Stimulated activated naive CD8-positive, alpha-beta T cell treated with anti-CD3 and anti-CD28 coated beads, Interleukin-15, Interleukin-2, amounts not matched to agents 100 ng/mL and 50 ng/mL, for 24 hours (primary cell): ENCODE results near the gene DPPA4.
"Not testable (repeated sequence)": the region's sequence is repeated elsewhere in the genome, so short reads cannot be mapped to it uniquely, and the experiment has no call there.

ENCODE experiments used
- H3K27ac Mint-ChIP-seq: one replicate; pipeline ENCODE4 v1.8.0; 2021; ENCODE audit warnings: mild to moderate bottlenecking, mixed read lengths
- H3K27me3 Mint-ChIP-seq: one replicate; pipeline ENCODE4 v1.8.0; 2021; ENCODE audit warnings: mixed read lengths
- H3K36me3 Mint-ChIP-seq: one replicate; pipeline ENCODE4 v1.8.0; 2021; ENCODE audit warnings: low read depth, mixed read lengths
- H3K4me1 Mint-ChIP-seq: one replicate; pipeline ENCODE4 v1.8.0; 2021; ENCODE audit warnings: low read depth, mixed read lengths
- H3K4me3 Mint-ChIP-seq: one replicate; pipeline ENCODE4 v1.8.0; 2021; ENCODE audit warnings: mild to moderate bottlenecking, mixed read lengths
- H3K9me3 Mint-ChIP-seq: one replicate; pipeline ENCODE4 v1.8.0; 2021; ENCODE audit warnings: mixed read lengths

The DPPA4 gene, protein sequence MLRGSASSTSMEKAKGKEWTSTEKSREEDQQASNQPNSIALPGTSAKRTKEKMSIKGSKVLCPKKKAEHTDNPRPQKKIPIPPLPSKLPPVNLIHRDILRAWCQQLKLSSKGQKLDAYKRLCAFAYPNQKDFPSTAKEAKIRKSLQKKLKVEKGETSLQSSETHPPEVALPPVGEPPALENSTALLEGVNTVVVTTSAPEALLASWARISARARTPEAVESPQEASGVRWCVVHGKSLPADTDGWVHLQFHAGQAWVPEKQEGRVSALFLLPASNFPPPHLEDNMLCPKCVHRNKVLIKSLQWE

DNA sequence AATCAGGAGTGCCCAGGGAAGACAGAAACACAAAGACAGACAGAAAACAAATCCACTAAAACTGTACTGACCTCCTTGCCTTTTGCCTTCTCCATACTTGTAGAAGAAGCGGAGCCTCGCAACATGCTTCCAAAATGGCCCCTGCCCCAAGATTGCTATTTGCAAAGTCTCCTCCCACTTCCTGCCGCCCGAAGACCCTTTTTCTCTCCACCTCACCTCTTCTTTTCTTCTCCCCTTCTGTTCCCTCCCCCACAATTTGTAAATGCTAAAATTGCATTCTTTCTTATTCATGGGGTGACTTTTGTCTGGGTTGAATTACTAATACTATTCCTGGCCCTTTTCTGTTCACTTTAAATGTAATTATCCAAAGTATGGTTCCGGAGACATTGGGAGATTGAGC, at the start of gene DPPA4:
TSS of gene DPPA4 (minus strand) at position 154 of the 400 bp plus-strand sequence. CDS start at position 125, 29 bp downstream.
- peaks cover 13% of the 10 kb centered on the region for H3K4me1 Mint-ChIP-seq
- H3K27me3 Mint-ChIP-seq, result peaks cover 23% of the 10 kb centered on the region
- H3K36me3 Mint-ChIP-seq, result peaks cover 6% of the 10 kb centered on the region
- no peaks in the 10 kb centered on the region for H3K9me3 Mint-ChIP-seq
- peak within 1 kb of the TSS; percentile 79 for H3K4me3 Mint-ChIP-seq
- no peak within 1 kb of the TSS for H3K27ac Mint-ChIP-seq

DNA sequence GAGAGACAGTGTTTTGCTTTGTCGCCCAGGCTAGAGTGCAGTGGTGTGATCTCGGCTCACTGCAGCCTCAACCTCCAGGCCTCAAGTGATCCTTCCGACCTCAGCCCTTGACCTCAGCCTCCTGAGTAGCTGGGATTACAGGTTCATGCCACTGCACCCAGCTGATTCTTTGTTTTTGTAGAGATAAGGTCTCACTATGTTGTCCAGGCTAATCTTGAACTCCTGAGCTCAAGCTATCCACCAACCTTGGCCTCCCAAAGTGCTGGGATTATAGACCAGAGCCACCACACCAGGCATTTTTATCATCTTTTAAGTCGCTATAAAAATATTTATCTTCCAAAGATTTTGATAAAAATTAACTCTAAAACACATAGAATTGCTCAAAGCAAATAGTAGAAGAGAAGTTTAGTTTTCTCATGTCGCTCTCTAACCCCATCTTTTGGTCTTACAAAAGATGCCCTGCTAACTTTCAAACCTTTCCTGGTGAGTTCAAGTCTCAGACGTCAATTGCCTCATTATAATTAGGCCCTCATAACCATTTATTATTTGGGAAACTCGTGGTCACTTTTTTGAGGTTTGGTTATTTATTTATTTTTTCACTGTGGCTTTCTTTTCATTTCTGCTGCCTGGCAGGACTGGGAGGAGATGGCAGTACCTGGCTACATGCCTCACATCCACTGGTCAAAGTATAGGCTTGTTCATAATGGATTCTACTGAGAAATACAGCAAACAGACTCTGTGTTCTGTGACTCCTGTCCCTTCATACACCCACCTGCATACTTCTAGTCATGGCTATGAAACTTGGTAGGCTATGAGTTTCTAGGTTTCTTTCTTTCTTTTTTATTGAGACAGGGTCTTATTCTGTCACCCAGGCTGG, 48.3 kb upstream of the DPPA4 start:
- H3K9me3 Mint-ChIP-seq, result no peaks in the 10 kb centered on the region
- no peaks in the 10 kb centered on the region for H3K4me1 Mint-ChIP-seq
- no peaks in the 10 kb centered on the region for H3K27me3 Mint-ChIP-seq
- H3K36me3 Mint-ChIP-seq, result no peaks in the 10 kb centered on the region
- no peak overlapping the region for H3K4me3 Mint-ChIP-seq
- no peak overlapping the region for H3K27ac Mint-ChIP-seq

DNA sequence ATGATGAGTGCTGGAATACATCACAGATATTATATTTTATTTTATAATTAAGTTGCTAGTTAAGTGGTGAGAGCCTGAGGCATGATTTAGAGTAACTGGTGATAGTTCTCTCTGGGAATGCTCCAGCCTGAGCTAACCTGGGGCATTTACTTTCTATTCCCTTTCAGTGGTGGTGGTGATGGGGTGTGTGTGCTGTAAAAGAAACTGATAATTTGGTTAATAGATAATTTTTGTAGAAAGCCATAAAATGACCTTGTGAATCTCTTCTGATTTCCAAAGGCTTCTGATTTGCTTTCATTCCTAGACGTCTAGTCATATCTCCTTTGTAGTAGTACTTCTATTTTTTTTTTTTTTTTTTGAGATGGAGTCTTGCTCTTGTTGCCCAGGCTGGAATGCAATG, 46.8 kb upstream of the DPPA4 start:
- Mint-ChIP-seq H3K9me3 (no peaks in the 10 kb centered on the region), H3K36me3 (no peaks in the 10 kb centered on the region), H3K27me3 (no peaks in the 10 kb centered on the region), H3K4me1 (no peaks in the 10 kb centered on the region), H3K27ac (no peak overlapping the region), H3K4me3 (no peak overlapping the region)

DNA sequence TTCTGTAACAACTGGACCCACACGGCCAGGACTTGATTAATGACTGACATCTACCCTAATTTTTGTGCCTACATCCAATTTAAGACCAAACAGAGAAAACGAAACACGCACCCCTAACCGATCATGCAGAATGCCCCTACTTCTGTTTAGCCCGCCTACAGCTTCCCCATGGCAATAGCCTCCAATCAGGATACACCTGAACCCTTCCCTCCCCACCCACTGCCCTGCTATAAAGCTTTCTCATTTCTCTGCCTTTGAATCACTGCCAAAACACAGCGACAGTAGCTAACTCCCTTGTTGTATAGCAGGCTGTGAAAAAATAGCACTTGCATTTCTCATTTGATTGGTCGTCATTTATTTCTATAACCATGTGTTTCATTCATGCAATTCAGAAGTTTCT, 45.2 kb upstream of the DPPA4 start:
- Mint-ChIP-seq H3K4me1 (no peaks in the 10 kb centered on the region), H3K4me3 (no peak overlapping the region), H3K27me3 (no peaks in the 10 kb centered on the region), H3K9me3 (no peaks in the 10 kb centered on the region), H3K27ac (no peak overlapping the region), H3K36me3 (no peaks in the 10 kb centered on the region)

DNA sequence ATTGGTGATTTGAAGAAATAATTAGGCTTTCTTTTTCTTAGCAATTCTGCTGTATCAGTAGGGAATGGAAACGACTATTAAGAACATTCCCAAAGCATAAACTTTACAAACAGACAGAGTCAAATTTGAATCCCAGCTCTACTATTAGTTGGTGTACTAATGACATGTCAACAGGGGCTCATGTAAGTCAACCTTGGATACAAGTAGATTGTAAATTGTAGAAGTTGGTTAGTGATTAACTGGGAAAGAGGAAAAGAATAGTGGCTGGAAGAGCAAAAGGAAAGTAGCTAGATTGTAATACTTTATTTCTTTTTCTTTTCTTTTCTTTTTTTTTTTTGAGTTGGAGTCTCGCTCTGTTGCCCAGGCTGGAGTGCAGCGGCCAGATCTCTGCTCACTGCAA, 38.6 kb upstream of the DPPA4 start:
- Mint-ChIP-seq H3K27ac (no peak overlapping the region), H3K4me3 (no peak overlapping the region), H3K27me3 (no peaks in the 10 kb centered on the region), H3K36me3 (no peaks in the 10 kb centered on the region), H3K9me3 (no peaks in the 10 kb centered on the region), H3K4me1 (no peaks in the 10 kb centered on the region)

DNA sequence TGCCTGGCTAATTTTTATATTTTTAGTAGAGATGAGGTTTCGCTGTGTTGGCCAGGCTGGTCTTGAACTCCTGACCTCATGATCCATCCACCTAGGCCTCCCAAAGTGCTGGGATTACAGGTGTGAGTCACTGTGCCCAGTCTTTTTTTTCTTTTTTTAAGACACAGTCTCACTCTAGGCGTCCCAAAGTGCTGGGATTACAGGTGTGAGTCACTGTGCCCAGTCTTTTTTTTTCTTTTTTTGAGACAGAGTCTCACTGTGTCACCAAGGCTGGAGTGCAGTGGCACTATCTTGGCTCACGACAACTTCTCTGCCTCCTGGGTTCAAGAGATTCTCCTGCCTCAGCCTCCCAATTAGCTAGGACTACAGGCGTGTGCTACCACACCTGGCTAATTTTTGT, 37.1 kb upstream of the DPPA4 start:
- not testable (repeated sequence) for H3K27ac Mint-ChIP-seq, H3K4me3 Mint-ChIP-seq, H3K9me3 Mint-ChIP-seq, H3K27me3 Mint-ChIP-seq, H3K4me1 Mint-ChIP-seq, H3K36me3 Mint-ChIP-seq

DNA sequence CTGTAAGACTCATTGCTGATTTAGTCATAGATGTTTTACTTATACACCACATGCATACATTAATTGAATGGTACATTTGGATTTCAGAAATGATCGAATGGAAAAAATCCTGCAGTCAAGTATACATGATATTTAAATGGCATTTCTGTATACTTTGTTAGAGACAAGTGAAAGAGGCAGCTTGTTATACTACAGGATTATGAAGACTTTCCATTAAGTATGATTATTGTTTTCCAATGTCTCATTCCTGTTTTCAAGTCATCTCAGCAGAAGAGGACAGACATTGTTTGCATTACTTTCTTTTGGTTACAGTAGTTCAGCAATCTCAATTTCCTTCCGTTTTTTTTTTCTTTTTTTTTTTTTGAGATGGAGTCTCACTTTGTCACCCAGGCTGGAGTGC, 36.6 kb upstream of the DPPA4 start:
- no peaks in the 10 kb centered on the region for H3K9me3 Mint-ChIP-seq
- H3K4me3 Mint-ChIP-seq, result no peak overlapping the region
- no peaks in the 10 kb centered on the region for H3K27me3 Mint-ChIP-seq
- H3K36me3 Mint-ChIP-seq, result no peaks in the 10 kb centered on the region
- no peaks in the 10 kb centered on the region for H3K4me1 Mint-ChIP-seq
- no peak overlapping the region for H3K27ac Mint-ChIP-seq

DNA sequence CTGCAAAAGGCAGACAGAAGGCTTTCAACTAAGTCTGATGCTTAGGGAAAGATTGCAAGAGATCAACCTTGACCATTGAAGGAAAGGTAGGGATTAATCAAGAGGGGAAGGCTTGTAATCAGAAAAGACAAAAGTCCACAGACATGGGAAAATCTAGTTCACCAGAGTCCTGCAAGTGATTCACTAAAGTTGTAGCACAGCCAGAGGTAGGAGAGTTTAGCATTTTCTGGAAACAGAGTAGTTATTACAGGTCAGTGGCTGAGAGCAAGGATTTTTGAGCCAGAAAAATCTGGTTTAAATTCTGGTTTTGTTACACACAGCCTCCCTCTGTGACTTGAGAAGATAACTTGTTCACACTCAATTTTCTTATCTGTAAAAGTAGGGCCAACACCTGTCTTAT, 35.3 kb upstream of the DPPA4 start:
- Mint-ChIP-seq H3K9me3 (no peaks in the 10 kb centered on the region), H3K27me3 (no peaks in the 10 kb centered on the region), H3K4me1 (no peaks in the 10 kb centered on the region), H3K36me3 (no peaks in the 10 kb centered on the region), H3K4me3 (no peak overlapping the region), H3K27ac (no peak overlapping the region)

DNA sequence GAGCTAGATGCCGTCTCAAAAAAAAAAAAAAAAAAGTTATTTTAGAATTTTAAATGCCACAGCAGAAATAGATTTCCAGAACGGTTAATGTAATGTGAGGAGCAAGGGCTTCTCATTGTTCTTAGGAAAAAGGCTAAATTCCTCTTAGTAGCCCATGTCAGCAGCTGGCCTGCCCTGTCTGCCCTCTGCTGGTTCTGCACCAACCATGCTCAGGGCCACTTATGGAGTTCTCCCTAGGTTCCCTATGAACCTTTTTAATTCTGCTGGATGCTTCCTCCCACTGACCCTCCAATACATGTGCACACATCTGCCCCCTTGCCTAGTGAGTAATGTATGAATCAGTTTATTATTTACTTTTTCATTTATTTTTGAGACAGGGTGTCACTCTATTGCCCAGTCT, 32.2 kb upstream of the DPPA4 start:
- no peaks in the 10 kb centered on the region for H3K4me1 Mint-ChIP-seq
- H3K9me3 Mint-ChIP-seq, result no peaks in the 10 kb centered on the region
- H3K36me3 Mint-ChIP-seq, result no peaks in the 10 kb centered on the region
- H3K27ac Mint-ChIP-seq, result no peak overlapping the region
- H3K4me3 Mint-ChIP-seq, result no peak overlapping the region
- no peaks in the 10 kb centered on the region for H3K27me3 Mint-ChIP-seq

DNA sequence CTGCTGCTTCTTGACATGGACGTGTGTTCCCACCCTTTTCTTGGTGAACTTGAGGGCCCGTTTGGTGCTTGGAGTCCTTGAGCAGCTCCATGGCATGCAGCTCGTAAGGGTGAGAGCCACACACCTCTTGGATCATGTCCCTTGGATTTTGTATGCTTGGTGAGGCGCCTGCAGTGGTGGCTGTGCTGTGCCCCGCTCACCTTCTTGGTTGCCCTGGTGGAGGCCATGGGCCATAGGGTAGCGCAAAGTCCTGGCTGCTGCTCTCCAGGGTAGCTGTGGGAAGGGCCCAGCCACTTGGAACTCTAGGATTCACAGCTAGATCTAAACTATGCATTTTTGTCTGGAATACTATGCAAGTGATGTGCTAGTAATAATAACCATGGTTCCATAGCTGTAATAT, 26.7 kb upstream of the DPPA4 start:
- Mint-ChIP-seq H3K36me3 (no peaks in the 10 kb centered on the region), H3K9me3 (no peaks in the 10 kb centered on the region), H3K4me3 (no peak overlapping the region), H3K27ac (no peak overlapping the region), H3K27me3 (no peaks in the 10 kb centered on the region), H3K4me1 (no peaks in the 10 kb centered on the region)

DNA sequence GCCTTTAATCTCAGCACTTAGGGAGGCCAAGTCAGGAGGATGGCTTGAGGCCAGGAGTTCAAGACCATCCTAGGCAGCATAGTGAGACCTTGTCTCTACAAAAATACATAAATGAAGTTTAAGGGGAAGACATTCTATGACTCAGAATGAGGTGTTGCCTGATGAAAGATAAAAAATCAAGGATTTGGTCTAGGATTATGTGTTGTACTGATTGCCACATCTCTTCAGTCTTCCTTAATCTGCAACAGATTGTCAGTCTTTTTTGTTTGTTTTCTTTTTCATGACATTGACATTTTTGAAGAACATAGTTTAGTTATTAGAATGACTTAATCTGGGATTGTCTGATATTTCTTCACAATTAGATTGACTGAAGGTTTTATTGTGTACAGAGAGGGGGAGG, 26.3 kb upstream of the DPPA4 start:
- Mint-ChIP-seq H3K4me3 (no peak overlapping the region), H3K9me3 (no peaks in the 10 kb centered on the region), H3K36me3 (no peaks in the 10 kb centered on the region), H3K27ac (no peak overlapping the region), H3K4me1 (no peaks in the 10 kb centered on the region), H3K27me3 (no peaks in the 10 kb centered on the region)

DNA sequence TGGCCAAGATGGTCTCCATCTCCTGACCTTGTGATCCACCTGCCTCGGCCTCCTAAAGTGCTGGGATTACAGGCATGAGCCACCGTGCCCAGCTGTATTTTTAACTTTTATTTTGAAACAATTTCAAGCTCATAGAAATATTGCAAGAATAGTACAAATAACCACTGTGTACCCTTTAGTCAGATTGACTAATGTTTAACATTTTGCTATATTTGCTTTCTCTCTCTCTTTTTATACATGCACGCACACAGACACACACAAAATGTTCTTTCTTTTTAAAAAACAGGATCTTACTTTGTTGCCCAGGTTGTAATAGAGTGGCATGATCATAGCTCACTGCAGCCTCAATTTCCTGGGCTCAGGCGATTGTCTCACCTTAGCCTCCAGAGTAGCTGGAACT, 25.5 kb upstream of the DPPA4 start:
- no peak overlapping the region for H3K4me3 Mint-ChIP-seq
- no peaks in the 10 kb centered on the region for H3K4me1 Mint-ChIP-seq
- no peaks in the 10 kb centered on the region for H3K27me3 Mint-ChIP-seq
- H3K27ac Mint-ChIP-seq, result no peak overlapping the region
- H3K36me3 Mint-ChIP-seq, result no peaks in the 10 kb centered on the region
- no peaks in the 10 kb centered on the region for H3K9me3 Mint-ChIP-seq

DNA sequence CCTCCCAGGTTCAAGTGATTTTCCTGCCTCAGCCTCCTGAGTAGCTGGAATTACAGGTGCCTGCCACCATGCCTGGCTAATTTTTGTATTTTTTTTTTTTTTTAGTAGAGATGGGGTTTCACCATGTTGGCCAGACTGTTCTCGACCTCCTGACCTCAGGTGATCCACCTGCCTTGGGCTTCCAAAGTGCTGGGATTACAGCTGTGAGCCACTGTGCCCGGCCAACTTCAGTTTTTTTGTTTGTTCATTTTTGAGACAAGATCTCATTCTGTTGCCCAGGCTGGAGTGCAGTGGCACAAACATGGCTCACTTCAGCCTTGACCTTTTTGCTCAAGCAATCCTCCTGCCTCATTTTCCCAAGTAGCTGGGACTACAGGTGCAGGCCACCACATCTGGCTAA, 21.5 kb upstream of the DPPA4 start:
- H3K4me1 Mint-ChIP-seq, H3K4me3 Mint-ChIP-seq, H3K27me3 Mint-ChIP-seq, H3K9me3 Mint-ChIP-seq, H3K27ac Mint-ChIP-seq, H3K36me3 Mint-ChIP-seq: not testable (repeated sequence)

DNA sequence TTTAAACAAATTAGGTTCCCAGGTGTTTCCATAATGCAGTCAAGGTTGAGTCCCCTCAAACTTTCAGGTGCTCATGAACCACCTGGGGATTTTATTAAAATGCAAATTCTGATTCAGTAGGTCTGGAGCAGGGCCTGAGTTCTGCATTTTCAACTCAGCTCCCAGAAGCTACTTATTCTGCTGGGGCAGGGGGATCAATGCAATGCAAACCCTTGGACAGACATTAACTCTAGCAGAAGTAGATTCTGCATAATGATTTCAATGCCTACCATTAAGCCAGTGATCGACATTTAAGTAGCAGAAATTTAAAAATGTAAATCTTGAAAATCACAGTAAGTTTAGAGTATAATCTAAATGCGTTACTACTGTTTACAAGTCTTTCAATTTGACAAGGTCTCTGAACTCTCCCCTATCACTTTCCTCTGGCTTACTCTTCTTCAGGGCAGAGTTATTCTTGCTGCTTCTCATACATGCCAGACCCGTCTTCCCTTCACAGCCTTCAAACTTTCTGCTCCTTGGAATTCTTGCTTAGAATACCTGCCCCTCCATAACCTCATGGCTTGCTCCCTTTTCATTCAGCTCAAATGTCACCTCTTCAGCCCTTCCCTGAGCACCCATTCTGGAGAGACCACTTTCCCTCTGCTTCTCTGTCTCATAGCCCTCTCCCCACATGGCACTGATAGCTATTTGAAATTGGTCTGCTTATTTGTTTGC, 19.3 kb upstream of the DPPA4 start:
- Mint-ChIP-seq H3K4me3 (no peak overlapping the region), H3K9me3 (no peaks in the 10 kb centered on the region)

More for the DNA sequence above, 19.3 kb upstream of the DPPA4 start:
- Mint-ChIP-seq H3K27ac (no peak overlapping the region), H3K4me1 (no peaks in the 10 kb centered on the region), H3K27me3 (no peaks in the 10 kb centered on the region), H3K36me3 (no peaks in the 10 kb centered on the region)
